NOMO-1 (cell line): ENCODE results near the gene RAB6B.

Experiments
- DNase-seq, 2 experiments: peaks; one replicate each; lab custom pipeline; 2025; ENCODE audit not compliant: unreplicated experiment in 2 of 2; lab: John Stamatoyannopoulos, UW

The RAB6B gene

DNA sequence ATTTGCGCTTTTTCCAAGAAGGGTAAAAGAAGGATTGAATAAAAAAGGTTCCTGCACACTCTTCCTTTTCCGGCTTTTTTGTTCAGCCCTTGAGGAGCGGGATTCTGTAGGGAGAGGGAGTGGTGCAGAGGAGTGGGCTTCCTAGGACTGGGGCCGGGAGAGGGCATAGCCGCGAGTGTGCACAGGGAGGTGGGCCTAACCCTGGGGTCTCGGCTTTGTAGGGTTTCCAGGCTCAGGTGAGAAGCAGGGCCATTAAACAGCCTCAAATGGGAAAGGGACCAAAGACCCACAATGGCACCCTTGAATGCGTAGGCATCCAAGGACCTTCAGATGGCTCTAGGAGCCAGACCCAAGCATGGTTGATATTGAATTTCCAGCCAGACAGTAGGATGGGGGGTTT lies 35.4 kb upstream of the RAB6B start:
- DNase-seq = no peak

DNA sequence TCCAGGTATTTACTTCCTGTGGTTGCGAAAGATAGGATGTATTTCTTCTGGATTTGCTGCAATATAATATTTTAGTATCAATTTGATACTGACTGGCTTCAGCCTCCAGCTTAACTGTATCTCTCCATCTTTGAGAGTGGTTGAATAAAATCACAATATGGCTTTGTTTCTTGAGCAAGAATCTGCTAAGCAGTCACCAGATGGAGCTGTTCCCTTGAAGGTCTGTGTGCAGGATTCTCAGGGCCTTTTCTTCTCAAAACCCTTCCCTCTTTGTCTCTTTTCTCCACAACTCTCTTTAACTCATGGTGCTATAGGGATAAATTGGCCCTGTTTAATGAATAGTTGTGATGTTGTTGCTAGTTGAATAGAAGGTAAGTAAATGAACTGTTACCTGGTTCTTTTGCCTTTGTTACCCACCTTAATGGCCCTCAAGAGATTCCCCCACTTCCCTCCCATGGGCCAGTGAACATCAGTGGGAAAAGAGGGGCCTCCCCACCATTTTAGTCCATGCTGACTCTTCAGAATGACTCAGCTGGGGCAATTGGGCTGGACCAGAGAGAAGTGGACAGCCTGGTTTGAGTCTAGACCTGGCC lies 34.8 kb upstream of the RAB6B start:
- DNase-seq = peak in 1 of 2 experiments; percentile 51

DNA sequence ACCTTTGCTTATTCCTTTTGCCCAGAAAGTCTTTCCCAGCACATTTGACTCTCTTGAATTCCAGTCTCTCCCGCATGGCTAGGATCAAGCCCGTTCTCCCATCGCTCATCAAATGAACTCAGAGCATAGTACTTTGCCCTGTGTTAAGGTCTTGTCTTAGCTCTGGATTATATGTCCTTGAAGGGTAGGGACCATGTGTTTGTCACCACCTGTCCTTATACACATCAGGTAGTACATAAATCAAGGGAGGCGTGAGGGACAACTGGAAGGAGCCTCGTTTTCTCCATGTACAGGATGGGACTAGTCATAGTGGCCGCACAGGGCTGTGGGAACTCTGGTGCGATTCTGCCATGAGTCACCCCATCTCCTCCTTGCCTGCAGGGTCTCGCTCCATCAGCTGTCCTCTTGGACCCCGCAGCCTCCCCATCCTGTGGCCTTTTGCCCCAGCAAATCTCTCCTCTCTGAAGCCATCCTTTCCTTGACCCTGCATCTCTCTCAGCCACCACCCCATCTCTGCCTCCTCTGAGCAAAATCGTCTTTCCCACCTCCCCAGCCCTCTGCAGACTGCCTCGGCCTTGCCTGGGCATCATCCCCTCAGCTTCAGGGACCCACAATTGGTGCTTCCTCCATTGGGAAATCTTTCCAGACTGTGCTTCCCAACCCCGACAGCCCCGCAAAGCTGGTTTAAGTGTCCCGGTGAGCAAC lies 33.4 kb upstream of the RAB6B start:
- DNase-seq = no peak

DNA sequence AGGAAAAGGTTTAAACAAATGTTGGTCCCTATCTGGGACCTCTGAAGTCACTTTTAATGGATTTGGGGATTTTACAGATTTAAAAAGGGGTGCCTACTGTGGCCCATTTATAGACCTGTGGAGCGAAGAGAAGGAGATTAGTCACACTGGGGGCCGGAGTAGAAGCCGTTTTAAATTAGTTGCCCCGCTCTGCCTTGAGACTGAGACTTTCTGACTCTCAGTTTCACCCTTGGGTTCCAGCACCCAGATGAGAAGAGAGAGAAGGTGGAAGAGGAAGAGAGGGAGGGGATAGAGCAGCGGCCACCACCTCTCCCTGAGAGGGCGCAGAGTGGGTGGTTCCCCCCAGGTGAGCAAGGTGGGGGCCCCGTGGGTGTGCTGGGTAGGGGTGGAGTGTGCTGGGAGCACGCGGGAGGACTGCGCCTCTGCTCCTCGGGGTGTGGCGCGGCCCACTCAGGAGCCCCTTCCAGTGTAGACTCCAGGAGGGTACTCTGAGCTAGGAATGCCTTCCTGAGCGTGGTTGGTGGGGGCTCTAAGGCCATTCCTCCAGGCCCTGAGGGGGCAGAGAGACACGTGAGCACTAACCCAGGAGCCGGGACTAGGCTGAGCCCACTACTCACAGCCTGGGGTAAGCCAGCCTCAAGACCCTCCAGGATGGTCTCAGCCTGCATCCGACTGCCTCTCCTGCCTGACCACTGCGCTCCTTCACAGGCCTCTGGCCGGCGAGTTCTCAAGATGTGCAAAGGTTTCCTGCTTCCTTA lies 32.6 kb upstream of the RAB6B start:
- DNase-seq = no peak

DNA sequence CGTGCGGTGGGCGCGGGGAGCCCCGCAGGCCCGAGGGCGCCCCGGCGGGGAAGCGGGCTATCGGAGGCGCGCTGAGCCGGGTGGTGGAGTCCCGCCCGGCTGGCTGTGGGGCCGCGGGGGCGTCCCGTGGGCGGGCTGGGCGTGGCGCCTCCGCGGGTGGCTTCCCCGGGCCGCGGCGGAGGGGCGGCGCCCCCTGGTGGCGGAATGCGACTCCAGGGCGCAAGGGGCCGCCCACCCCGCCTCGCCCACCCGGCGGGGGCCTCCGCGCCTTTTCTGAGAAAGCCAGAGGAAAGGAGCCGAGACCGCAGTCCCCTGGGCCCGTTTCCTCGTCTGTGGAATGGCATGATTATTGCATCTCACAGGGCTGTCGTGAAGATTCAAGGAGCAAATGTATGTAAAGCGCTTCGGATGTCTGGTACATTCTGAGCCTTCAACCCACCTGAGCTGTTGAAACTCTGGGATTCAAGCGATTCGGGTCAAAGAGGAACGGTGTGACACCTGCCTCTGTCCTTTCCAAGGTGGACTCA lies 31.9 kb upstream of the RAB6B start:
- DNase-seq = peak; percentile 34 to 43

DNA sequence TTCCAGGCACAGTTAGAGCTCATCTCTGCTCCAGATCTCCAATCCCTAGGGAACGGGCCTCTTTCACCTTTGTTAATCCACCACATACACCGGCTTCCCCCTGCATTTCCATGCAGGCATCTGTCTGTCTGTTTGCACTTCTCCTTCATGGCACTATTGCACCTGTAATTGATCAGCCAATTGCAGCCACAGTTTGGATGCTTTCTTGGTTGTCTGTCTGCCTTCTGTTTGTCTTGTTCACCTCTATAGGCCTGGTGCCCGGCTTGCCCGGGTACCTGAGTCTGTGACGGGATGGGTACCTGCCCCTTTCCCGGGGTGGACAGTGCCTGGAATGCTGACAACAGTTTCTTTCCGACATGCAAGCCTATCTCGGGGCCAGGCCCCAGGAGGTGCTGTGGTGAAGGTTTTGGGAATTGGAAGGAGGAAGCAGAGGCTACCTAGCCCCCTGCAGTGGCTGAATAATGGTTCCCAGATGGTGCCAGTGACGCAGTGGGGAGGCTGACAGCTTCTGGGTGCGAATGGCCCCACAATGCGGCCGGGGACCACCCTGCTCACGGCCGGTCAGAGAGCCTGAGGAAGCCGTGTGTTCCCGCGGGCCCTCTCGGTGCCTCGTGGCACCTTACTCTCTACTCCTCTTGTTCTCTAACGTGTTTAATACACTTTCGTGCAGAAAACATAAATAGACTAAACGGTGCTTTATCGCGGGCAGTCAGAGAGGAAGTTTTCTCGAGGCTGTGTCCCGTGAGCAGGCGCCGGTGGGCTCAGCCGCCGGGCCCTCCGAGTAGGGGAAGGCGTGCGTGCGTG lies 31.3 kb upstream of the RAB6B start:
- DNase-seq = peak in 1 of 2 experiments; percentile 43

DNA sequence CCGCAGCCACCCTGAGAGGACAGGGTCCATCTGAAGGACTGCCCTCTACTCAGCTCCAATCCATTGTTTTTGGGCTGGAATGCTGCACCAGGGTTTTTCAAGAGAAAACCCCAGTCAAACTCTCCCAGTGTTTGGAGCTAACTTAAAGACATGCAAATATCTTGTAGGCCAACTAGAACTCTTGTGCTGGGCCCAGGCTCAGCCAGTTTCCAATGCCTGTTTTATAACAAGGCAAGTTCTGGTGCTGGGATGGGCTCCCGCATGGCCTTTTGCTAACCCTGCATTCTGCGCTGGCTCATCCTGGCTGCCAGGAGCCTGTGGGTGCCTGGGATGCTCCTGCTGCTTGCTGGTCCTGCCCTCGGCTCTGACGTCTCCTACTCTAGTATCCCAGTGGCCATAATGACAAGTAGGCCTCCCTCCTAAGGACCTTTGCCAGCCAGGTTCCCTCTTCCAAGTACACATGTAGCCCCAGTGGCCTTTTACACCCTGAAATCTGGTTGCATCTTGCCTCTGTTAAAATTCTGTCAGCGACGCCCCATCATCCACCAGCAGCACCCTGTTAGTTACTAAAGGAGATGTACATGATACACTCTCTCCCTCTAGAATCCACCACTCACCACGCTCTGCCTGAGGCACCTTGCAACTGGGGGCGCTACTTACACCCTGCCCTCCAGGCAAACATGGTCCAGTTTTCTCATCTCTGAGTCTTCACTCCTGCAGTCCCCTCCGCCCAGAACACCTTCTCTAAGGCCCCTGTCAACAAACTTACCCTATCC lies 30.5 kb upstream of the RAB6B start:
- DNase-seq = no peak

DNA sequence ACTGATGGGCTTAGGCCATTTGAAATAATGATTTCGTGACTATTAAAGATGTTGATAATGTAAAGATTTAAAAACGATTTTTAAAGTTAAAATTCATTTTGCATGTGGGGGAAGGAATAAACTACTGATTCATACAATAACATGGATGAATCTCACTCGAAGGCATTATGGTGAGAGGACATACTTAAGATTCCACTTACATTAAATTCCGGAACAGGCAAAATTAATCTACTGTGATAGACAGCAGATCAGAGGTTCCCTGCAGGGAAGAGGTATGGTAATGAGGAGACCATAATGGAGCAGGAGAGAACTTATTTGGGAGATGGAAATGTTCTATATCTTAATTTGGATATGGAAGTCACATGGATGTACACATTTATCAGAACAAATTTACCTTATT lies 28.4 kb upstream of the RAB6B start:
- no peak for DNase-seq

DNA sequence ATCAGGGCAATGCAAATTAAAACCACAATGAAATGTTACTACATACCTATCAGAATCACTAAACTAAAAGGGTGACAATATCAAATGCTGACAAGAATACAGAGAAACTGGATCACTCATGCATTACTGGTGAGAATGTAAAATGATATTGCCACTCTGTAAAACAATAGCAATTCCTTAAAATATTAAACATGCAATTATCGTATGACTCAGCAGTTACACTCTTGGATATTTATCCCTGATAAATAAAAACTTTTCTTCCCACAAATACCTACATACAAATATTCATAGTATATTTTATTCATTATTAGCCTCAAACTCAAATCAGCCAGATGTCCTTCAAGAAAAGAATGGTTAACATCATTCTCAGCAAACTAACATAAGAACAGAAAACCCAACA lies 25.9 kb upstream of the RAB6B start:
- DNase-seq = no peak

DNA sequence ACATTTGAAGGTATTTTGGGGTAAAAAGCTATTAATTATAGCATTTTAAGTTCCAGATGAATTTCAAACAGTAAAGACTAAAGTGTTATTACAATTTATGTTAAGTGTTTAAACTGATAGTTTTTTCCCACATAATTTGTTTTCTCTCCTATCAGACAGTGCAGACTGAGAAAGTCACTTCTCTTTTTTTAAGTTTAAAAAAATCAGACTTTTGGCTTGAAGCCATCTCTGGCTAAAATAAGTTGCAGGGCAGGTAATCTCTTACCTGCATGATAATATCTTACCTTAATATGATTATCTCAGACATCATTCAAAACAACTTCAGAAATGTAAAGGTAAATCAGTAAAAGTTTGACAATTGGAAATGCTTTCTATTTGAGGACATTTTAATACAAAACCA lies 21.5 kb upstream of the RAB6B start:
- DNase-seq = no peak

DNA sequence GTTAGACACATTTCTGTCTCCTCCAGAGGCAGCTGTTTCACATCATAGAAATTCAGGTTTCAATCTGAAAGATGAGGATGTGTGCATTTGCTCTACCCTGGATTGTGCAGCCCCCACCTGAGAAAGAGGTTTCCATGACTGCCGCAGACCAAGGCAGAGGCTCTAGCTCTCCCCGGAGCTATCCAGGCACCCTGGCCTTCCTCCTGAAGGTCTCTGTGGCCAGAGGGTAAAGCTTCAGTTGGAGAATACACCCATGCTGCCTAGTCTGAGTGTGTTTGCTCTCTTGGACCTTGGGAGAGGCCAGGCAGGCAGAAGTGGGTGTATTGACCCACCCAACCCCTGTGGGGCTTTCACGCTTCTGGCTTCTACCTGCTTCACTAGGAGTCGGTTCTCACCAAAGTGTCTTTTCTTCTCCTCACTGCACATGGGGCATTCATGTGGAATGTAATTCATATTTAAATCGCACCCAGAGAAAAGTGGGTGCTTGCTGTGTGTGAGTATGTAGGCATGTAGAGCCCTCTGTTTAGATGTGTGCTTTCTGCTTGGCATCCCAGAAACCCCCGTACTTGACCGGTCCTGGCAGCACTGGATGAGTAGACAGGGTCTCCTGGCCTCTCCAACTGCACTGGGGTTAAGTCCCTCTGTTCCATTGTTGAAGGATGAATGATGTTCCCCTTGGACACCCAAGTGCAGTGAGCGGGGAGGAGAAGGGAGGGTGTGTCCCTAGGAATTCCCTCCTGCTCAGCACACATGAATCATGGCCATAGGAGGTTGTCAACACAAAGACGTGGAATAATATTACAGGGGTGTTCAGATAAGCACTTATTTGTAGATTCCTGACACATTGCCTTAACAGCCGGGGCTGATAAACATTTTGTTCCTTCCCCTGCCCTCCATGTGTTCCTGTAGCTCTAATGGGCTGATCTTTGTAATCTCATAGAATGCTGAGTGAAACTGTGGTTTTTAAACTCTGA lies 20.3 kb upstream of the RAB6B start:
- no peak for DNase-seq

DNA sequence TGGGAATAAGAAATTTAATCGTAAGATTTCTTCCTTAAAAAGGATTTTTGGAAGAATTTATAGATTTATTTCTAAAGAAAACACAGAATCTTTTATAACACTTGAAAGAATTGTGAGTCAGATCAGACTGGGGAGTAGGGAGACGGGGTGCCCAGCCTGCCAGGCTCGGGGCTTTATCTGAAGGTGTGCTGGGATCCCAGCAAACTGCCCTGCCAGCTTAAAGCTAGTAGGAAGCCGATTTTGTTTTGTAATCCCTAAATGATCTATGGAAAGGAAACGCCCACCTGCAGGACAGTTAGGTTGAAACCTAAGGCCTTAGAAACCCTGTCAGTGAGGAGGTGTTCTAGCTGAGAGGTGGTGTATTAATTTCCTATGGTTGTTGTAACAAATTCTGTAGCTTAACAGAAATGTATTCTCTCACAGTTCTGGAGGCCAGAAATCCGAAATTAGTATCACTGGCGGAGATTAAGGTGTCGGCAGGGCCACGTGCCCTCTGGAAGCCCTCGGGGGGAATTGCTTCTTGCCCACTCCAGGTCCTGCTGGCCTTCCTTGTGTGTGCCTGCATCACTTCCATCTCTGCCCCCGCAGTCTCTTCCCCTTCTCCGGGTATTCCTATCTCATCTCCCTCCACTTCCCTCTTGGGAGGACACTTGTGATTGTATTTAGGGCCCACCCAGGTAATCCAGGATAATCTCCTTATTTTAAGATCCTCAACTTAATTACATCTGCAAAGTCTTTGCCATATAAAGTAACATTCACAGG lies 19.3 kb upstream of the RAB6B start:
- no peak for DNase-seq

DNA sequence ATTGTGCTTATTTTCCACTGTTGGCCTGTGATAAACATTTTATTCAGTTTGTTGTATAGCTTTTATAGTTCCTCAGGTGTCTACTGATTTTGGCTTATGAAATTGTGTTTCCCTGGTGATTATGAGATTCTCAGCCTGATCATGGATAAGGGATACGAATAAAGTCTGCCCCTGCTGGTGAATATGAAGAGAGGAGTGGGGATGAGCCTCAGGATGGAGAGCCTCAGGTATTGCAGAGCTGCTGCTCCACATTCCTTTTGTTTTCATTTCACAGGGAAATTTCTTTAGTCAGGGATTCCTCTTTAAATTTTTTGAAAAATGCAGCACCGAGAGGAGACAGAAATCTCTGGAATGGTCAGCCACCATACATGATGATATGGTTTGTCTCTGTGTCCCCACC lies 14.7 kb upstream of the RAB6B start:
- DNase-seq = no peak

DNA sequence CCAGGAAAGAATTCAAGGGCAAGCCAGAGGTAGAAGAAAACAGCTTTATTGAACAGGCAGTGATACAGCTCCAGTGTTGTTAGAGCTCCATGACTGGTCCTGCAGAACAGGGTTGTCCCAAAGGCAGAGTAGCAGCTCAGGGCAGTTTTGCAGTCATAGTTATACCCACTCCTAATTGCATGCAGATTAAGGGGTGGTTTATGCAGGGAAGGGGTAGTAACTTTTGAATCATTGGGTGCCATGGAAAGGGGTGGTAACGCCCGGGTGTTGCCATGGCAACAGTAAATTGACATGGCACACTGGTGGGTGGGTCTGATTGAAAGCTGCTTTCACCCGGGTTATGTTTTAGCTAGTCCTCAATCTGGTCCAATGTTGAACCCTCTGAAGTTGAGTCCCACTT lies 9.7 kb upstream of the RAB6B start:
- no peak for DNase-seq

DNA sequence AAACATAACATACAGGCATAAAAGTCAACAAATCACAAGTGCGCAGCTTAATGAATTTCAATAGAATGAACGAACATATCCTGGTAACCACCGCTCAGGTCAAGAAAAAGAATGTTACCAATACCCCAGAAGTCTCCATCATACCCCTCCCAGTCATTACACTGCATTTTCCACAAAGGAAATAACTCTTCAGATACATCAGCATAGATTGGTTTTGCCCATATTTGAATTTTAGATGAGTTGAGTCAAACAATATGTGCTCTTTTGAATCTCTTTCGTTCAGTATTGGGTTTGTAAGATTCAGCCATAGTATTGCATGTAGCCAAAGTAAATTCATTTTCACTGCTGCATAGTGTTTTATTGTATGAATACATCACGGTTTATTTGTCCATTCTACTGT lies 6.2 kb upstream of the RAB6B start:
- DNase-seq = no peak

DNA sequence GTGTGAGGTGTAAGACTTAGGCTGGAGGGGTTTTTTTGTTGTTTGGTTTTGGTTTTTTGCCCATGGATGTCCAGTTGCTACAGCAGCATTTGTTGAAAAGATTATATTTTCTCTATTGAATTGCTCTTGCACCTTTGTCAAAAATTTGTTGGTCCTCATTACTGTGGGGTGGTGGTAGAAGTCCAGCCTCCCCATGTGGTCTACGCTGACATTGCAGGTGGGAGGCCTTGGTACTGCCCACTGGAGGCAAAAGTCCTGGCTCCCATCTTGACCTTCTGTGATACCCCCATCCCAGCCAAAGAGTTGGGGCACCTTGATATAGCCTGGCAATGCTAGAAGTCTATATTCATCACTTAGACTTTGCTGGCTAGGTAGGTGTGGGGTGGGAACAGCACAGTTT lies 5.4 kb upstream of the RAB6B start:
- DNase-seq = no peak

DNA sequence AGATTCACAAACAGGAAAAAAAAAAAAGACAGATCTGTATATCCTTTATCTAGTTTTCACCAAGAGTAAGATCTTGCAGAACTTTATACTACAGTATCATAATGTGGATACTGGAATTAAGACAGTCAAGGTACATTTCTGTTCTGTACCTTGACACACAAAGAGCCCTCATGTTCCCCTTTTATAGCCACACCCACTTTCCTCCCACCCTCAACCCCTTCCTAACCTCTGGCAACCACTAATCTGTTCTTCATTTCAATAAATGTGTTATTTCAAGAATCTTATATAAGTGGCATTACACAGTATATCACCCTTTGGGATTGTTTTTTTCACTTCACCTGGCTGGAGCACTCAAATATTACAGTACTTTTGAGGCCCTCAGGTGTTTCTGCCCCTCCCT lies 3.6 kb upstream of the RAB6B start:
- DNase-seq = no peak

DNA sequence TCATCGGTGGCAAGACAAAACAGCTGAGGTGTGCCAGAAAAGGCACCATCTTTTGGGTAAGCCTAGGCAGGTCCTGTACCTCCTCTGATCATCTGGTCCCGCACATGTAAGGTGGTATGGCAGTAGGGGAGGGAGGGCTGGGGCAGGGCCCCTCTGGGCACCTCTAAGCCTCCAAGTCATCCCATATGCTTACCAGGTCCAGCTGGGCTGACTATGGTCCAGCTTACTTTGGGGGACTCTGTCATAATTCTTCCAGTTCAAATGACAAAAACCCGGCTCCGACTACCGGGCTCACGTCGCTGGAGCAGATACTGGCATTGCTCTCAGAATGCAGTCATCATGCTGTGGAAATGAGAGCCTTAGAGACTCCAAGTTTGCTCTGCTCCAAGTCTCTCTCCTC lies 1.9 kb upstream of the RAB6B start:
- no peak for DNase-seq
